Activated CD4-positive, alpha-beta memory T cell treated with anti-CD3 and anti-CD28 coated beads, Interleukin-2, amount 10 ng/mL, durations not matched to agents 7 days and 5 days (primary cell): ENCODE results near the gene ZNF346. TPM values are rescaled to one million over a fixed set of nuclear protein-coding genes. Genes with fewer than 3 reads are reported as not detected.
"Not testable (repeated sequence)": the region's sequence is repeated elsewhere in the genome, so short reads cannot be mapped to it uniquely, and the experiment has no call there.

Source experiments
- CTCF ChIA-PET: fragments of 350-600 bp; sonication (Branson Sonifier 250); formaldehyde crosslinking; loops from one replicate; lab custom pipeline; 2021; ENCODE audit warnings: antibody characterized with exemption, inconsistent platforms; lab: Charles Lee
- POLR2A ChIA-PET: fragments of 350-600 bp; sonication (Branson Sonifier 250); formaldehyde crosslinking; loops from one replicate; lab custom pipeline; 2021; ENCODE audit warnings: antibody characterized with exemption; lab: Charles Lee
- DNase-seq: peaks from one replicate; pipeline ENCODE4 v3.0.0-alpha.2; 2020
- H3K27ac Mint-ChIP-seq: one replicate; pipeline ENCODE4 v1.8.0; 2021; ENCODE audit warnings: mild to moderate bottlenecking, mixed read lengths
- H3K27me3 Mint-ChIP-seq: one replicate; pipeline ENCODE4 v1.8.0; 2021; ENCODE audit warnings: mixed read lengths
- H3K36me3 Mint-ChIP-seq: one replicate; pipeline ENCODE4 v1.8.0; 2021; ENCODE audit warnings: low read depth, mixed read lengths
- H3K4me1 Mint-ChIP-seq: one replicate; pipeline ENCODE4 v1.8.0; 2021; ENCODE audit warnings: mixed read lengths
- H3K4me3 Mint-ChIP-seq: one replicate; pipeline ENCODE4 v1.8.0; 2021; ENCODE audit warnings: mild to moderate bottlenecking, mixed read lengths
- H3K9me3 Mint-ChIP-seq: one replicate; pipeline ENCODE4 v1.8.0; 2021; ENCODE audit warnings: mixed read lengths
- total RNA-seq, 2 experiments: library from RNA; stranded (reverse); gene quantifications; one replicate each; pipeline ENCODE4 v1.2.3, GENCODE V29; 2021

Gene ZNF346
- total RNA-seq, 2 experiments from 2014 or later: 19.5 to 27.2 TPM

GRCh38 chr5:177043958-177044357, 21.5 kb downstream of the ZNF346 start:
- ChIA-PET CTCF (interaction anchor here (1.2 to 2.5 kb wide), 3 partner anchors 23 to 383 kb away, joined by 3 to 9 read pairs (median 6); no protein-coding TSS in a partner anchor), POLR2A (no interaction called here)

DNA sequence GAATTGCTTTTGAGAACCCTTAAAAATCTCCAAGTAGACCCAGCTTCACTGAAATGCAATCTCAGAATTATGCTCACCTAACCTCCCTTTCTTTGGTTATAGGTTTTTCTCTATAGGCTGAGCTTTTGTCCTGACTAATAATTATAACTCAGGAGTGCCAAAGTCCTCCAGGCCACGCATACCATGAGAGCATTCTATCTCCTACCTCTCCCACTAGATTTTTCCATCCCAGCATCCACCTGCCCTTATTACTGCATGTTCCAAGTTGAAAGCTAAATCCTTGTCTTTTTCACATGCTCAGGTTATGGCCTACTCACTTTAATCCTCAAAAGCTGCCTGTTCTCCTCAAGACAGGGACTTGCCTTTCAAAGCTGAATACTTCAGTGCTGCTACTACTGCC, 22.1 kb downstream of the ZNF346 start:
- CTCF ChIA-PET: interaction anchor here (1.2 to 2.5 kb wide), 3 partner anchors 22 to 384 kb away, joined by 3 to 9 read pairs (median 6); no protein-coding TSS in a partner anchor
- Mint-ChIP-seq H3K4me1 (no peaks in the 10 kb centered on the region), H3K36me3 (peaks cover 43% of the 10 kb centered on the region), H3K27me3 (no peaks in the 10 kb centered on the region), H3K4me3 (no peak overlapping the region), H3K9me3 (no peaks in the 10 kb centered on the region), H3K27ac (no peak overlapping the region)
- no peak for DNase-seq
- POLR2A ChIA-PET: no interaction called here

More at GRCh38 chr5:177043958-177044357, 21.5 kb downstream of the ZNF346 start:
- no peak for DNase-seq
- Mint-ChIP-seq H3K36me3 (peaks cover 40% of the 10 kb centered on the region), H3K27me3 (no peaks in the 10 kb centered on the region), H3K4me3 (no peak overlapping the region), H3K4me1 (no peaks in the 10 kb centered on the region), H3K27ac (no peak overlapping the region), H3K9me3 (no peaks in the 10 kb centered on the region)

- peaks cover 48% of the 10 kb centered on the region for H3K36me3 Mint-ChIP-seq
- no peaks in the 10 kb centered on the region for H3K27me3 Mint-ChIP-seq
- no peaks in the 10 kb centered on the region for H3K4me1 Mint-ChIP-seq
- ChIA-PET POLR2A (interaction anchor here (0.6 kb wide), 1 partner anchor 118 kb away, joined by 3 read pairs; no protein-coding TSS in a partner anchor), CTCF (no interaction called here)
- no peak for DNase-seq
- H3K9me3 Mint-ChIP-seq: no peaks in the 10 kb centered on the region
- no peak overlapping the region for H3K4me3 Mint-ChIP-seq
- no peak overlapping the region for H3K27ac Mint-ChIP-seq
Measured at GRCh38 chr5:177045631-177046030, 23.1 kb downstream of the ZNF346 start.

GRCh38 chr5:177048531-177048930, 26.0 kb downstream of the ZNF346 start:
- H3K4me1 Mint-ChIP-seq, H3K4me3 Mint-ChIP-seq, H3K27ac Mint-ChIP-seq, H3K9me3 Mint-ChIP-seq, POLR2A ChIA-PET, DNase-seq, H3K27me3 Mint-ChIP-seq: not testable (repeated sequence)
- peaks cover 43% of the 10 kb centered on the region for H3K36me3 Mint-ChIP-seq
- CTCF ChIA-PET: interaction anchor here (0.7 kb wide), 1 partner anchor 388 kb away, joined by 4 read pairs; no protein-coding TSS in a partner anchor

DNA sequence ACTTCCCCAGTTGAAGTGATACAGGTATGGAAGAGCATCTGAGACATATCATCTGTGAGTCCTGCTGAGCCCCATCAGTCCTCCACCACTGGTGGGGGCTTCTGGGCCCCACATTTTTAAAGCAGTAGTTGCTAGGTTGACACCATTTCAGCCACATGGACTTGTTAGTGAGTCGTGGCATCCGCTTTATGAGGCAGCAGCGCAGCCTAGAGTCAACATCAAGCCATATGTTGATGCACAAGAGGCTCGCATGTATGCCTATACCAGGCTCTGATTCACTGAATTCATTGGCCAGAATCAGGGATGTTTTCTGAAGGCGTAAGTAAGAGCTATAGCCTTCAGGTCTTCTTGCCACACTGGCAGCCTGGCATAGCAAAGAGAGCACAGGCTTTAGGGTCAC, 26.8 kb downstream of the ZNF346 start:
- POLR2A ChIA-PET: no interaction called here
- CTCF ChIA-PET: interaction anchor here (0.7 kb wide), 1 partner anchor 388 kb away, joined by 4 read pairs; no protein-coding TSS in a partner anchor
- no peak for DNase-seq

GRCh38 chr5:177064500-177065277, 42.2 kb downstream of the ZNF346 start:
- Mint-ChIP-seq H3K9me3 (no peaks in the 10 kb centered on the region), H3K27ac (no peak overlapping the region), H3K27me3 (no peaks in the 10 kb centered on the region), H3K4me3 (no peak overlapping the region), H3K4me1 (no peaks in the 10 kb centered on the region), H3K36me3 (peaks cover 21% of the 10 kb centered on the region)
- POLR2A ChIA-PET: no interaction called here
- CTCF ChIA-PET: no interaction called here
- DNase-seq: no peak

More for the DNA sequence above, 26.8 kb downstream of the ZNF346 start:
- no peaks in the 10 kb centered on the region for H3K9me3 Mint-ChIP-seq
- no peaks in the 10 kb centered on the region for H3K27me3 Mint-ChIP-seq
- no peak overlapping the region for H3K4me3 Mint-ChIP-seq
- H3K27ac Mint-ChIP-seq: no peak overlapping the region
- H3K36me3 Mint-ChIP-seq: peaks cover 40% of the 10 kb centered on the region
- H3K4me1 Mint-ChIP-seq: no peaks in the 10 kb centered on the region

DNA sequence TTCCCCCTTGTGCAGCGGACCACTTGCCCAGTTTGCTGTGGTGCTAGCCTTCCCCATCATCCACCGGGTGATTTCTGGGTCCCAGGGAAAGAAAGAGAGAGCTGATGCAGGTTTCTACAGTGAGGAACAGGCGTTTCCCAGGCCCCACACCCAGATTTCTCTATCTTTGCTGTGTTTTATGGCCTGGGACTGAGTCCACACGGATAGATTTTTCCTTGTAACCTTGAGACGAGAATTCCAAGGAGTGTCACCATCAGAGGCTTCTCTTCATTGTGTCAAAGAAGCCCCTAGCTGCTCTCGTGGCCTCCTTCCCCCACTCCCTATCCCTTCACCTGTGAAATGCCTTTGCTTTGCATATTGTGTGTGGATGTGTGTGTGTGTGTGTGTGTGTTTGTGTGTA, 43.0 kb downstream of the ZNF346 start:
- peaks cover 18% of the 10 kb centered on the region for H3K36me3 Mint-ChIP-seq
- no peak overlapping the region for H3K4me3 Mint-ChIP-seq
- H3K4me1 Mint-ChIP-seq: no peaks in the 10 kb centered on the region
- ChIA-PET POLR2A (no interaction called here), CTCF (no interaction called here)
- no peak overlapping the region for H3K27ac Mint-ChIP-seq
- DNase-seq: no peak
- H3K27me3 Mint-ChIP-seq: no peaks in the 10 kb centered on the region
- no peaks in the 10 kb centered on the region for H3K9me3 Mint-ChIP-seq

- Mint-ChIP-seq H3K36me3 (peaks cover 18% of the 10 kb centered on the region), H3K4me3 (no peak overlapping the region), H3K9me3 (no peaks in the 10 kb centered on the region), H3K27me3 (no peaks in the 10 kb centered on the region), H3K4me1 (no peaks in the 10 kb centered on the region), H3K27ac (no peak overlapping the region)
- CTCF ChIA-PET: interaction anchor here (0.5 to 1.4 kb wide), 3 partner anchors 22 to 657 kb away, joined by 3 read pairs; no protein-coding TSS in a partner anchor
- POLR2A ChIA-PET: no interaction called here
- DNase-seq: no peak
Measured at GRCh38 chr5:177066224-177066623, 43.7 kb downstream of the ZNF346 start.

- Mint-ChIP-seq H3K27me3 (no peaks in the 10 kb centered on the region), H3K4me3 (no peak overlapping the region), H3K9me3 (no peaks in the 10 kb centered on the region), H3K36me3 (peaks cover 15% of the 10 kb centered on the region), H3K4me1 (peaks cover 1% of the 10 kb centered on the region), H3K27ac (no peak overlapping the region)
- CTCF ChIA-PET: interaction anchor here (1.4 kb wide), 1 partner anchor 23 kb away, joined by 3 read pairs; no protein-coding TSS in a partner anchor
- POLR2A ChIA-PET: interaction anchor here (1.0 kb wide), 1 partner anchor 1137 kb away, joined by 3 read pairs; the partner anchor contains the start of gene HNRNPAB
- no peak for DNase-seq
Measured at GRCh38 chr5:177067503-177067902, 45.0 kb downstream of the ZNF346 start.

- Mint-ChIP-seq H3K36me3 (peaks cover 4% of the 10 kb centered on the region), H3K4me1 (peaks cover 3% of the 10 kb centered on the region), H3K4me3 (no peak overlapping the region), H3K27ac (no peak overlapping the region), H3K27me3 (no peaks in the 10 kb centered on the region), H3K9me3 (no peaks in the 10 kb centered on the region)
- no peak for DNase-seq
- CTCF ChIA-PET: interaction anchor here (0.6 to 7.2 kb wide), 16 partner anchors 9 to 1542 kb away, joined by 3 to 65 read pairs (median 4); partner anchors contain the start of gene FGFR4
- POLR2A ChIA-PET: interaction anchor here (0.7 to 1.9 kb wide), 2 partner anchors 10 to 11 kb away, joined by 3 to 5 read pairs; no protein-coding TSS in a partner anchor
Measured at GRCh38 chr5:177070536-177071191, 48.2 kb downstream of the ZNF346 start.

DNA sequence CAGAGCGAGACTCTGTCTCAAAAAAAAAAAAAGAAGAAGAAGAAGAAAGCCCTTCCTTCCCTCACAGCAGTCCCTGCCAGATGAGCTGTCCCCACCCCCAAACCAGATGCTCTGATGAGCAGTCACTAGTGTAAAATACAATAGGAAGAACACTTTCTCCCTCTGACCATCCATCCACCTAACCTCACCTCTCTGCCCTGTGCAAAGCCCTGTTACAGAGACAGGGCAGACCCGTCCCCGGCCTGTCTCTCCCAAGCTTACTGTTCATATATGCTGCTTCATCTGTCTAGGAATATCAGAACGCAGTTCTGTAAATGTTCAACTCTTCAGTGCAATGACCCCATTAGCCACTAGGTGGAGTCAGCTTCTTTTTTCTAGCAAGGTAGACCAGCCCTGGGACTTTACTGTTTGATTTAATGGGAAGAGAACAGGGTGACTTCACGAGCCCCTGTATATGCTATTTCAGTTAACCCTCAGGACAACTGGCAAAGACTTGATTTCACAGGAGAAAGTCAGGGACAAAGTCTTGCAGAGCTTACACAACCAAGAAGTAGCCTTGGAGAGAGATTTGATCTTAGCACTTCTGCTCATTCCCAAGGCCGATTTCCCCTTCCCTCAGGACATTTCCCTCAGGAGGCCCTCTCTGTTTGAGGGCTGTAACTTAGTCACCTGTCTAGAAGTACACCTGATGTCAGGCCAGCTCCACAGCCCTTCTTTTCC, 49.3 kb downstream of the ZNF346 start:
- Mint-ChIP-seq H3K4me1 (peaks cover 3% of the 10 kb centered on the region), H3K4me3 (no peak overlapping the region), H3K27me3 (no peaks in the 10 kb centered on the region), H3K27ac (no peak overlapping the region), H3K36me3 (no peaks in the 10 kb centered on the region), H3K9me3 (no peaks in the 10 kb centered on the region)
- DNase-seq: peak; percentile 66
- ChIA-PET POLR2A (interaction anchor here (0.9 to 1.9 kb wide), 4 partner anchors 9 to 49 kb away, joined by 3 to 5 read pairs (median 4); no protein-coding TSS in a partner anchor), CTCF (interaction anchor here (0.6 to 7.2 kb wide), 30 partner anchors 8 to 594 kb away, joined by 3 to 65 read pairs (median 4); partner anchors contain the start of gene FGFR4)

DNA sequence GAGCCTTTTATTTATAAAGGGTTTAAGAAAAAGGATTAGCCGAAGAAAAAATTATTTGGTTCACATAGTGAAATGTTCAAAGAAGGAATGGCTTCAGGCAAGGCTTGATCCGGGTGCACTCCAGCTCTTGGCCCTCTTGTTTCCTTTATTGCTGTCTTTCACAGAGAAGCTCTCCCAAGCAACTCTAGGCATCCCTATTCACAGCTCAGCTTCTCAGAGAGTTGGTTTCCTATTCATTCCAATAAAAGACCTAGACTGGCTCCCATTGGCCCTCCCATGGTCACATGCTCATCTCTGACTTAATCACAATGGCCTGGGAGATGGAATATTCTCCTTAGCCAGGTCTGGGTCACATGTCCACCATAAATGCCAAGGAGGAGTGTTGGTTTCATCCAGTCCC, 54.8 kb downstream of the ZNF346 start:
- DNase-seq: no peak
- ChIA-PET CTCF (interaction anchor here (0.6 to 2.2 kb wide), 3 partner anchors 10 to 36 kb away, joined by 3 to 9 read pairs (median 3); partner anchors contain the start of gene FGFR4), POLR2A (no interaction called here)
- Mint-ChIP-seq H3K4me1 (peaks cover 2% of the 10 kb centered on the region), H3K36me3 (no peaks in the 10 kb centered on the region), H3K27me3 (peaks cover under 1% of the 10 kb centered on the region), H3K27ac (no peak overlapping the region), H3K4me3 (no peak overlapping the region), H3K9me3 (no peaks in the 10 kb centered on the region)
